Right lobe of liver (tissue), 6 donors: ENCODE measurements around the gene FAM47E. TPM values are rescaled to one million over a fixed set of nuclear protein-coding genes. Genes with fewer than 3 reads are reported as not detected.

Experiments
- ATAC-seq, 4 donors: fragments of 200-7000 bp; cut with Tn5 transposase; one replicate each; pipeline ENCODE4 v1.9.1; 2020; ENCODE audit warnings: mild to moderate bottlenecking in 4 of 4, moderate library complexity in 4 of 4
- DNase-seq, 3 donors: peaks; one replicate each; pipeline ENCODE4 v3.0.0-alpha.2; 2020
- H3K27ac ChIP-seq, 3 donors: fragments of 200-600 bp; one replicate each; pipeline ENCODE4 v1.8.0; 2022
- H3K27me3 ChIP-seq, 2 donors: fragments of 200-600 bp; one replicate each; pipeline ENCODE4 v1.8.0; 2022
- H3K36me3 ChIP-seq, 4 donors: fragments of 200-600 bp; sonication (generic) in 1 of 4; one replicate each; pipeline versions ENCODE4 v1.5.1 to v1.8.0; 2017 to 2022; ENCODE audit warnings: control low read depth in 1 of 4
- H3K4me1 ChIP-seq, 4 donors: fragments of 200-600 bp; sonication (generic) in 1 of 4; one replicate each; pipeline versions ENCODE4 v1.5.1 to v1.8.0; 2017 to 2022; ENCODE audit warnings: control low read depth in 1 of 4
- H3K4me3 ChIP-seq, 3 donors: fragments of 200-600 bp; one replicate each; pipeline ENCODE4 v1.8.0; 2022
- H3K9me3 ChIP-seq, 4 donors: fragments of 200-600 bp; sonication (generic) in 1 of 4; one replicate each; pipeline versions ENCODE4 v1.5.1 to v1.8.0; 2017 to 2022; ENCODE audit warnings: control low read depth in 1 of 4
- POLR2A ChIP-seq: fragments of 450-650 bp; IDR thresholded peaks from one replicate; pipeline ENCODE4 v1.6.1; 2017; ENCODE audit warnings: antibody characterized with exemption, mild to moderate bottlenecking
- WGBS: methylation state at CpG from one replicate; pipeline ENCODE4 v1.1.6; 2018; ENCODE audit warnings: low coverage, low lambda C conversion rate; ENCODE audit not compliant: insufficient coverage; ENCODE audit errors: missing lambda C conversion rate; 5-methylcytosine and 5-hydroxymethylcytosine counted together
- intact Hi-C, 2 donors: fragments of 100-400 bp; cut with DNase I; formaldehyde crosslinking; loops; one replicate each; pipeline versions ENCODE4 v1.11.2 to v1.14.1; 2022
- total RNA-seq, 6 experiments: library from RNA; depleted of rRNA in 2 of 6; stranded (reverse); fragments of >200 nt in 2 of 6; fragmentation: NEBNext Ultra II Directional in 3 of 6; extraction: Animal tissue kit (Norgen Biotek cat#: 25700) in 3 of 6; gene quantifications; one replicate each; pipeline versions ENCODE4 v1.1.0 to v1.2.4, GENCODE V29; 2016 to 2023
- TF ChIP-seq, protein P1 (sequence below), 4 donors: fragments of 200-600 bp in 3 of 4; fragments of 450-650 bp in 1 of 4; IDR thresholded peaks; one replicate each; pipeline versions ENCODE4 v1.5.1 to v1.8.0; 2016 to 2022; ENCODE audit warnings: antibody characterized with exemption in 4 of 4, mild to moderate bottlenecking in 2 of 4
- donor health status: DM: no; HTN: yes; CAD: no.
- donor health status: DM: no; HTN: no; CAD: no.
- donor health status: DM: no; HTN: no; CAD: no.
- donor health status: DM: no; HTN: yes; CAD: no.
- donor health status: DM: no; HTN: yes; CAD: no.

The FAM47E gene
- total RNA-seq, 6 experiments from 2014 or later: 1.2 to 5.0 (median 2.9) TPM

DNA sequence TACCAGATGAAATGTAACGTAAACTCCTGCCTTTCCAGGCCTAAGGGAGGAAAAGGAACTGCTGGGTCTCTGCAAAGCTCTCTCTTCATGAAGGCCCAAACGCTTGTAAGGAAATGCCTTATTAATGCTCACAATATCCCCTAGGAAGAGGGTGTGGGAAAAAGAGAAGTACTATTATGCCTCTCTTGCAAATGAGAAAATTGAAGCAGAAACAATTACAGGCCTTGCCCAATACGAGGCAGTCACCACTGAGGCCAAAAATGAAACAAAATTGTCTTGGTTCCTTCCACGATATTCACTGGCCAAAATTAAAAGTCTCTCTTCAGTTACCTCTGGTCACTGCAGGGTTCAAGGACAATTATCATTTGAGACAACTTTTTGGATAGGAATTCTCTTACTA lies 41.1 kb upstream of the FAM47E start:
- intact Hi-C loops: loop anchor here in 1 of 2 donors (10.0 kb wide), 1 partner anchor 94 kb away; the partner anchor contains the start of gene STBD1
- no peaks in the 10 kb centered on the region for H3K27me3 ChIP-seq
- 13% methylated on average over 4 of the region's 4 CpGs for WGBS
- peak overlapping the region; percentile 91 to 93 (median 92) for H3K27ac ChIP-seq
- H3K9me3 ChIP-seq: no peaks in the 10 kb centered on the region
- ATAC-seq (no peak), DNase-seq (no peak)
- TF ChIP-seq, protein P1, sequence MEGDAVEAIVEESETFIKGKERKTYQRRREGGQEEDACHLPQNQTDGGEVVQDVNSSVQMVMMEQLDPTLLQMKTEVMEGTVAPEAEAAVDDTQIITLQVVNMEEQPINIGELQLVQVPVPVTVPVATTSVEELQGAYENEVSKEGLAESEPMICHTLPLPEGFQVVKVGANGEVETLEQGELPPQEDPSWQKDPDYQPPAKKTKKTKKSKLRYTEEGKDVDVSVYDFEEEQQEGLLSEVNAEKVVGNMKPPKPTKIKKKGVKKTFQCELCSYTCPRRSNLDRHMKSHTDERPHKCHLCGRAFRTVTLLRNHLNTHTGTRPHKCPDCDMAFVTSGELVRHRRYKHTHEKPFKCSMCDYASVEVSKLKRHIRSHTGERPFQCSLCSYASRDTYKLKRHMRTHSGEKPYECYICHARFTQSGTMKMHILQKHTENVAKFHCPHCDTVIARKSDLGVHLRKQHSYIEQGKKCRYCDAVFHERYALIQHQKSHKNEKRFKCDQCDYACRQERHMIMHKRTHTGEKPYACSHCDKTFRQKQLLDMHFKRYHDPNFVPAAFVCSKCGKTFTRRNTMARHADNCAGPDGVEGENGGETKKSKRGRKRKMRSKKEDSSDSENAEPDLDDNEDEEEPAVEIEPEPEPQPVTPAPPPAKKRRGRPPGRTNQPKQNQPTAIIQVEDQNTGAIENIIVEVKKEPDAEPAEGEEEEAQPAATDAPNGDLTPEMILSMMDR (IDR thresholded peaks at IDR 0.05): no peak
- no peak for TF ChIP-seq POLR2A
- peak overlapping the region in 2 of 3 donors; percentile 3 to 11 for H3K4me3 ChIP-seq
- H3K4me1 ChIP-seq: peaks cover 0 to 80% (median 29%) of the 10 kb centered on the region in 4 donors
- H3K36me3 ChIP-seq: no peaks in the 10 kb centered on the region

DNA sequence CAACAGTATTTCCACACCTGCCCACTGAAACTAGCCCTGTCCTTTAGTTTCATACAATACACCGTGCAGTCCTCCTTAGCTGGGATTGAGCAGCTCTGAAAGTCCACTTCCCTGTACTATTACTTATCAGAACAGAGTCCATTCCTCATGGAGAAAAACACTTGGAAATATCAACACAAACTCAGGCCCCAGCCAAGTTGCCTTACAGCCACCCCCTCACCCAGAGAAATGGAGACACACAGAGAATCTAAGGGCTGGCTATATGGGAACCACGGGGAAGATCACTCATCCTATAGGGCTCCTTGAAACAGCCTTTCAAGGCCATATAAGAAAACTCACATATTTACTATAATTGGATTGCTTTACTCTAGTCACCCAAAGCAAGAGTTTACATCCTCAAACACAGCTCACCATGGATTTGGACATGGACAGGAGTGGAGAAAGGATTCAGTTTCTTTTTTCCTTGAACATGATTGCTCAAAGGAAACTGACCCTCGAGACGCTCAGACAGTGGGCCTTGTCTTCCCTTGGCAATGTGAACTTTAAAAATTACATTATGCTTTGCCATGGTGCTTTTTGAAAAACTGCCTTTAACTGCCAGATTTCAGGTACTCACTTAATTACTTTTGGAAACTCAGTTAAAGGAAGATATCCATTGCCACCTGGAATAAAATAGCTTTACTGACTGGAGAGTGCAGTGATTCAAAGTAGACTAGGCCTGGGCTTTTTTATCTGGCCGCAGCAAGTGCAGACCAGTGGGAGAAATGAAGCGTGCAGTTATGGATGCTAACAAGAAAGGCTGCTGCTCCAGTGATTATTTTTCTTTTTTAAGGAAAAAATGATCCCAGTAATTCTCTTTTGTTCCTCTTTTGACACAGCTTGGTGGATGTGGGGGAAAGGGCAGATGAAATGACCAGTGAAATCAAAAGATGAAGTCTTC lies 39.5 kb upstream of the FAM47E start:
- H3K4me1 ChIP-seq: peaks cover 0 to 78% (median 33%) of the 10 kb centered on the region in 4 donors

DNA sequence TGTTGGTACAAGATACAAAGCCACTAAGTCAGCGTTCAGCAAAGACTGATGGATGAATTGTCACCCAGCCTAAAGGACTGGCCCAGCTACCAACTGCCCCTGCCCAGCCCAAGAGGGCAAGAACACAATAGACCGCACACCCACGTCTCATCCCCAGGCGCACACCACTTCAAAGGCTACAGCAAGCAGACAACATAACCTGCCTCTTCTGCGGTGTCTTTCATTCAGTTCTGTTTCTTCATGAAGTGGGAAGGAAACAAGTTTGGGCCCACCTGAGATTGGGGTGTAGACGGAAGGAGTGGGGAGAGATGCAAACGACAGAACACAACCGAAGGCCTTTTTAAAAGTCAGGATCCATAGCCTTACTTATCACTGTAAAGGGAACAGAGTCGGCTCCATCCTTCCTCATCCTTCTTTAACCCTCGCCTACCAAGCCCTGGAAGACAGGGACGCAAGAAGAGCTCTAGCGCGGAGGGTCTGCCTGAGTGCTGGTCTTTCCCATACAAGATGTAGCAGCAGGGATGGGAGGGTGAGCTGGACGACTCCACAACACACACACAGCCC lies 38.6 kb upstream of the FAM47E start:
- intact Hi-C loops: loop anchor here in 1 of 2 donors (10.0 kb wide), 1 partner anchor 92 kb away; the partner anchor contains the start of gene STBD1
- TF ChIP-seq POLR2A: no peak
- TF ChIP-seq, protein P1 (IDR thresholded peaks at IDR 0.05): no peak
- 0% methylated on average over 8 of the region's 14 CpGs for WGBS
- ATAC-seq (peak in 3 of 4 donors; percentile 9 to 24 (median 12)), DNase-seq (no peak)
- H3K4me1 ChIP-seq: peaks cover 0 to 78% (median 33%) of the 10 kb centered on the region in 4 donors
- H3K4me3 ChIP-seq: peak overlapping the region; percentile 63 to 80 (median 79)
- H3K9me3 ChIP-seq: no peaks in the 10 kb centered on the region
- H3K36me3 ChIP-seq: no peaks in the 10 kb centered on the region
- no peaks in the 10 kb centered on the region for H3K27me3 ChIP-seq
- H3K27ac ChIP-seq: peak overlapping the region; percentile 92 to 99 (median 93)

More for the DNA sequence above, 39.5 kb upstream of the FAM47E start:
- Histone ChIP-seq H3K36me3 (no peaks in the 10 kb centered on the region), H3K4me3 (peak overlapping the region; percentile 63 to 80 (median 79)), H3K9me3 (no peaks in the 10 kb centered on the region), H3K27me3 (no peaks in the 10 kb centered on the region), H3K27ac (peak overlapping the region; percentile 92 to 99 (median 93))
- intact Hi-C loops: loop anchor here in 1 of 2 donors (10.0 kb wide), 1 partner anchor 93 kb away; the partner anchor contains the start of gene STBD1
- ATAC-seq (peak in 1 of 4 donors; percentile 0), DNase-seq (no peak)
- WGBS: 18% methylated on average over 6 of the region's 6 CpGs
- TF ChIP-seq POLR2A: peak; percentile 19
- TF ChIP-seq, protein P1 (IDR thresholded peaks at IDR 0.05): no peak

DNA sequence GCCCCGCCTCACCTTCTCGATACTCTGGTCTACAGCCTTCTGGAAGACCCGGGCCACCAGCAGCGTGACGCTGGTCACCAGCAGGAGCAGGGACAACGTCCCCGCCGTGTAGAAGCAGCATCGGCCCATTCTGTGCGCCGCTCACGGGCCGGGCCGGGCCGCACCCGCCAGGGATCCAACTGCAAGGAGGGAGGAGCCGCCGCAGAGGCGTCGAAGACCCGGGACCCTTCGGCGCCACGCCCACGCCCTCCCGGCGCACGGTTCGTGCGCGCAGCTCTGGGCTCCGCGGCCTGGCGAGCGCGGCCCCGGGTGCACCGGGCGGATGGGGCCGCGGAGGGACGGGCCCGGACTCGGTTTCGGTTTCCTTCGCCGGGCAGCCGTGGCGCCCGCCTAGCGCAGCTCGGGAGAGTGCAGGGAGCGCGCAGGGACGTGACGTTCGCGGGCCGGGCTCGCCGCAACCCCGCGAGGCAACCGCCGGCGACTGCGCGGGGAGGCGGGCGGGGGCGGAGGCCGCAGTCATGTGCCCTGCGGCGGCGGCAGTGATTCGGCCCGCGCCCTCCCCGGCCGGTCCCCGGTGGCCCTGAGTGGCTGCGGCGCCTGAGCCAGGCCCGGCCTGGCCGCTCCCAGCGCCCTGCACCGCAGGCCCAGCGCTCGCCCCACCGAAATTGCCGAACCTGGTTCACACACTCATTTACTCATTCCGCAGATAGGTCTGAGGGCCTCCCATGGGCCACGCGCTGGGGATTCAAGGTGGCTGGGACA lies 37.9 kb upstream of the FAM47E start, which contains the start of gene SCARB2:
SCARB2 (minus strand) TSS at position 410 of the 762 bp plus-strand sequence; CDS start at position 129, 281 bp downstream.
- ATAC-seq (peak; percentile 75 to 92 (median 85)), DNase-seq (peak; percentile 93 to 94 (median 93))
- intact Hi-C loops: loop anchor here in 1 of 2 donors (10.0 kb wide), 1 partner anchor 91 kb away; the partner anchor contains the start of gene STBD1
- TF ChIP-seq, protein P1 (IDR thresholded peaks at IDR 0.05): no peak
- peak; percentile 97 for TF ChIP-seq POLR2A
- Histone ChIP-seq H3K36me3 (no peaks in the 10 kb centered on the region), H3K27ac (peak within 1 kb of the TSS; percentile 92 to 99 (median 93)), H3K4me3 (peak within 1 kb of the TSS; percentile 63 to 80 (median 79)), H3K4me1 (peaks cover 0 to 78% (median 35%) of the 10 kb centered on the region in 4 donors), H3K9me3 (no peaks in the 10 kb centered on the region), H3K27me3 (no peaks in the 10 kb centered on the region)
- WGBS: 0% methylated on average over 11 of the region's 94 CpGs
